Ovary (tissue), 3 donors: Measurements from ENCODE around the gene HSPA1L.

Experiments used
- CTCF ChIP-seq, 3 donors: fragments of 450-650 bp in 2 of 3; fragments of 200-600 bp in 1 of 3; IDR thresholded peaks; one replicate each; pipeline versions ENCODE4 v1.5.1 to v1.8.0; 2016 to 2022; ENCODE audit warnings: antibody characterized with exemption in 3 of 3, mild to moderate bottlenecking in 1 of 3
- EP300 ChIP-seq: sonication (generic); formaldehyde crosslinking; IDR thresholded peaks from one replicate; pipeline ENCODE4 v1.6.1; 2017; ENCODE audit warnings: antibody characterized with exemption
- POLR2A ChIP-seq: fragments of 450-650 bp; IDR thresholded peaks from one replicate; pipeline ENCODE4 v1.6.1; 2017; ENCODE audit warnings: antibody characterized with exemption, mild to moderate bottlenecking, moderate library complexity
- donor health status: DM: no; HTN: no; CAD: no.

- TF ChIP-seq POLR2A (no peak), CTCF (IDR thresholded peaks at IDR 0.05) (no peak), EP300 (no peak)
These were observed 52.0 kb downstream of the HSPA1L start for GRCh38 chr6:31762878-31763618.
